WERI-Rb-1 (cell line): ENCODE results near the gene OR5L1.

Experiments
- DNase-seq: peaks from one replicate; pipeline ENCODE4 v3.0.0-alpha.2; 2020
- H3K27ac ChIP-seq: fragments of 250-450 bp; sonication (Bioruptor Pico); 2 replicates; pipeline ENCODE4 v1.5.1; 2020; ENCODE audit warnings: mild to moderate bottlenecking, moderate library complexity
- H3K27me3 ChIP-seq: fragments of 250-450 bp; sonication (Bioruptor Pico); 2 replicates; pipeline ENCODE4 v1.5.1; 2021; ENCODE audit warnings: mild to moderate bottlenecking, low read depth, moderate library complexity; ENCODE audit not compliant: insufficient read depth, severe bottlenecking
- H3K36me3 ChIP-seq: fragments of 250-450 bp; sonication (Bioruptor Pico); 2 replicates; pipeline ENCODE4 v1.5.1; 2020; ENCODE audit warnings: mild to moderate bottlenecking, moderate library complexity
- H3K4me3 ChIP-seq: 2 replicates; pipeline ENCODE4 v1.5.1; 2011; ENCODE audit warnings: low read depth, mild to moderate bottlenecking, control low read depth, low read length
- H3K9me3 ChIP-seq: fragments of 250-450 bp; sonication (Bioruptor Pico); 2 replicates; pipeline ENCODE4 v1.5.1; 2021; ENCODE audit warnings: mild to moderate bottlenecking, moderate library complexity; ENCODE audit not compliant: severe bottlenecking
- TF ChIP-seq, protein P1 (sequence below): IDR thresholded peaks from 2 replicates; pipeline ENCODE4 v1.5.1; 2011; ENCODE audit warnings: low read depth, mild to moderate bottlenecking, control low read depth, inconsistent platforms, low read length

The OR5L1 gene

DNA sequence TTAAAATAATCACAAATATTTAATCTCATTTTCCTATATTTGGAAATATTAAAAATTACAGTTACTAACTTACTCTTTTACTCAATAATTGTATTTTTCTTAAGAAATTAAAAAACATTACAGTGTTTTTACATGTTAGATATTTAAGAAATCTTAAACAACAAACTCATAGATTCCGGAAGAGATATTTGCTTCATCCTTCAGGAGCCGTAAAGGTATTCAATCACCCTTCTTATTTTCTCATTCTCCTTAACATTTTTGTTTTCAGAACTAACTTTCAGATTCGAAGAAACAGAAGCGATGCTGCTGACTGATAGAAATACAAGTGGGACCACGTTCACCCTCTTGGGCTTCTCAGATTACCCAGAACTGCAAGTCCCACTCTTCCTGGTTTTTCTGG lies 8.2 kb downstream of the OR5L1 start, which contains the start of gene OR5D18:
Gene OR5D18, plus strand, starts transcription at position 301 of the 400 bp plus-strand sequence. Its CDS starts 0 bp downstream, at position 301.
- no peaks in the 10 kb centered on the region for H3K36me3 ChIP-seq
- H3K27me3 ChIP-seq, result peaks cover 38% of the 10 kb centered on the region
- H3K27ac ChIP-seq, result no peak within 1 kb of the TSS
- no peaks in the 10 kb centered on the region for H3K9me3 ChIP-seq
- DNase-seq, result no peak
- TF ChIP-seq, protein P1, sequence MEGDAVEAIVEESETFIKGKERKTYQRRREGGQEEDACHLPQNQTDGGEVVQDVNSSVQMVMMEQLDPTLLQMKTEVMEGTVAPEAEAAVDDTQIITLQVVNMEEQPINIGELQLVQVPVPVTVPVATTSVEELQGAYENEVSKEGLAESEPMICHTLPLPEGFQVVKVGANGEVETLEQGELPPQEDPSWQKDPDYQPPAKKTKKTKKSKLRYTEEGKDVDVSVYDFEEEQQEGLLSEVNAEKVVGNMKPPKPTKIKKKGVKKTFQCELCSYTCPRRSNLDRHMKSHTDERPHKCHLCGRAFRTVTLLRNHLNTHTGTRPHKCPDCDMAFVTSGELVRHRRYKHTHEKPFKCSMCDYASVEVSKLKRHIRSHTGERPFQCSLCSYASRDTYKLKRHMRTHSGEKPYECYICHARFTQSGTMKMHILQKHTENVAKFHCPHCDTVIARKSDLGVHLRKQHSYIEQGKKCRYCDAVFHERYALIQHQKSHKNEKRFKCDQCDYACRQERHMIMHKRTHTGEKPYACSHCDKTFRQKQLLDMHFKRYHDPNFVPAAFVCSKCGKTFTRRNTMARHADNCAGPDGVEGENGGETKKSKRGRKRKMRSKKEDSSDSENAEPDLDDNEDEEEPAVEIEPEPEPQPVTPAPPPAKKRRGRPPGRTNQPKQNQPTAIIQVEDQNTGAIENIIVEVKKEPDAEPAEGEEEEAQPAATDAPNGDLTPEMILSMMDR, result no peak
- H3K4me3 ChIP-seq, result no peak within 1 kb of the TSS

DNA sequence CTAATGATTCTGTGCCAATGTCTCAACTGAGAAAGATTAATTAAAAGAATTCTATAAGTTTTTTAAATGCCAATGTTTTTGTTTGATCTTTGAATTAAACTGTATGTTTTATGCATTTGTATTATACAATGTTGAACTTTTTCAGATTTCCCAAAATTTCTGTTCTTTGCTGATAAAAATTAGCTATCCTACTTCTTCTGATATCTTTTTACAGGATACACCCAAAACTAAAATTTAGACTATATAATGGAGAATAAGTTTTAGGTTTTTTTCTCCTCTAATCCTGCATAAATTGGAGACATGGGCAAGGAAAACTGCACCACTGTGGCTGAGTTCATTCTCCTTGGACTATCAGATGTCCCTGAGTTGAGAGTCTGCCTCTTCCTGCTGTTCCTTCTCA lies 15.8 kb downstream of the OR5L1 start, which contains the start of gene OR5L2:
Gene OR5L2, plus strand, starts transcription at position 301 of the 400 bp plus-strand sequence. Its CDS starts 0 bp downstream, at position 301.
- H3K27me3 ChIP-seq, result peaks cover 5% of the 10 kb centered on the region
- no peaks in the 10 kb centered on the region for H3K9me3 ChIP-seq
- no peak within 1 kb of the TSS for H3K27ac ChIP-seq
- H3K4me3 ChIP-seq, result no peak within 1 kb of the TSS
- no peaks in the 10 kb centered on the region for H3K36me3 ChIP-seq
- TF ChIP-seq, protein P1, result no peak
- no peak for DNase-seq

DNA sequence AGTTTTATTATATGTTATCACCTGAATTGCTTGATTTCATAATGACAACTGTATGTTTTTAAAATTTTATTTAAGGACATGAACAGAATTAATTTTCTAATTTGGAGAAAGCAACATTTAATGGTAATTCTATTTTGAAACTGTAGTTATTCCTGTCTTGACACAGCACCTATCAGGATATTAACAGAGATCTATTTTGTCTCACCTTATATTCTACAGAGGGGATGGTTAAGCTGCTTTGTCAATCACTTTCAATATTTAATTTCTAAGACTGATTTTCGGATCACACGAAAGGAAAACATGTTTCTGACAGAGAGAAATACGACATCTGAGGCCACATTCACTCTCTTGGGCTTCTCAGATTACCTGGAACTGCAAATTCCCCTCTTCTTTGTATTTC lies 27.3 kb downstream of the OR5L1 start, which contains the start of gene OR5D16:
Gene OR5D16, plus strand, starts transcription at position 301 of the 400 bp plus-strand sequence. Its CDS starts 0 bp downstream, at position 301.
- DNase-seq, result no peak
- no peaks in the 10 kb centered on the region for H3K36me3 ChIP-seq
- H3K27ac ChIP-seq, result no peak within 1 kb of the TSS
- H3K4me3 ChIP-seq, result no peak within 1 kb of the TSS
- H3K9me3 ChIP-seq, result no peaks in the 10 kb centered on the region
- TF ChIP-seq, protein P1, result no peak
- H3K27me3 ChIP-seq, result peaks cover 12% of the 10 kb centered on the region

DNA sequence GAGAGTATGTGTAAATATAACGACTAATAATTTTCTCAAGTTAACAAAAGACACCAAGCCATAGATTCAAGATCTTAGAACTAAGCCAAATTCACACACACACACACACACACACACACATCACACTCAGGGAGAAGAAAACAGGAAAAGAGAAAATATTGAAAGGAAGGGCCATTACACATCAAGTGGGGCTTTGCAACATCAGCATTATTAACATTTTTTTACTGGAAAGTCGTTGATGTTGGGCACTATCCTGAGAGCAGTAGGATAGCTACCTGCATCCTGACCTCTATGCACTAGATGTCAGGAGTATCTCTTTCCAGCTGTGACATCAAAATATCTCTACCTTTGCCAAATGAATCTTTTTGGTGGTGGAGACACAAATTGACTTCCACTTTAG lies 36.3 kb downstream of the OR5L1 start:
- Histone ChIP-seq H3K27me3 (peaks cover 14% of the 10 kb centered on the region), H3K9me3 (no peaks in the 10 kb centered on the region), H3K4me3 (no peak overlapping the region), H3K36me3 (no peaks in the 10 kb centered on the region), H3K27ac (no peak overlapping the region)
- no peak for DNase-seq
- TF ChIP-seq, protein P1, result no peak

DNA sequence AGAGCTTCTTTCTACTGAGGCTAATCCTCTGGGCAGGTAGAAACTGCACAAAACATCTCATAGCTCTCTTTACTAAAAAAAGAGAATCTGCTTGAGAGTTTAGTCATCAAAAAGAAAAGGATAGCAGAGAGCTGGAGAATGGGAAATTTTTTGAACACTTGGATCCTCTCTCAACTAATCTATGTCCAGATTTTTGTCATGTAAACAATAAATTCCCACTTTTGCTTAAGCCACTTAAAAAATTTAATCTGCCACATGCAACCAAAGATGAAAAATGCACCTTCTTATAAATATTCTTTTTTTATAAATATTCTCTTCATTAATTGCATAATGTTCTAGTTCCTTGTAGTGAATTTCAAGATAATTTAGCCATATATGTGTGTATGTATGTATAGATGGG lies 37.9 kb downstream of the OR5L1 start:
- DNase-seq, result no peak
- Histone ChIP-seq H3K36me3 (no peaks in the 10 kb centered on the region), H3K27me3 (peaks cover 14% of the 10 kb centered on the region), H3K4me3 (no peak overlapping the region), H3K27ac (no peak overlapping the region), H3K9me3 (no peaks in the 10 kb centered on the region)
- TF ChIP-seq, protein P1, result no peak

DNA sequence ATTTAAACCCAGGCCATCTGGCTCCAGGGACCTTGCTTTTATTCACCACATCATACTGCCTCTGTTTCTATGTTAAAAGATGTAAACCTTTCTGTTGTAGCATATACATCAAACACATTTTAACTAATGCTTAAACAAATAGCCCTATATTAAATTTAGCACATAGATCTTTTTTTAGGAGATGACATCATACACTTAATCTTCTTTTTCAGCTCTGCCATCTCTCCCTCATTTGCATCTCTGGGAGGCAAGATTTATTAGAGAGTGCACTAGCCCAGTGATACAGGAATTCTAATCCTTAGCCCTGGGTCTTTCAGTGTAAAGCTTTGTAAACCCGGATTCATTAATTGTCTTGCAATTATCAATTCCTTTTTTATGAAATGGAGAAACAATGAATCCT lies 41.0 kb downstream of the OR5L1 start:
- Histone ChIP-seq H3K27me3 (peaks cover 19% of the 10 kb centered on the region), H3K27ac (no peak overlapping the region), H3K36me3 (no peaks in the 10 kb centered on the region), H3K4me3 (no peak overlapping the region), H3K9me3 (no peaks in the 10 kb centered on the region)
- TF ChIP-seq, protein P1, result no peak
- DNase-seq, result no peak
